ENCODE measurements around the gene ELOA.

- TF ChIP-seq CTCF (IDR thresholded peaks at IDR 0.05; ENCODE audit: insufficient read depth, low read depth, low read length): no peak
- no peak for TF ChIP-seq EZH2 (IDR thresholded peaks at IDR 0.05; ENCODE audit: insufficient read depth, low read length)
These were observed 20.6 kb upstream of the ELOA start for GRCh38 chr1:23722652-23723051.

Measured in astrocyte (in vitro differentiated cells and primary cell).